T-helper 22 cell (primary cell): ENCODE measurements around the gene MBLAC1.
A peak's percentile ranks its signal among the peaks of the same experiment; 100 is the strongest.

ENCODE experiments used
- DNase-seq: peaks from one replicate; pipeline ENCODE4 v3.0.0-alpha.2; 2020; ENCODE audit warnings: low read depth

MBLAC1 gene

GRCh38 chr7:100171087-100171681, 44.4 kb downstream of the MBLAC1 start:
- DNase-seq, result peak; percentile 29

- no peak for DNase-seq
Observed at GRCh38 chr7:100171840-100172239, 45.1 kb downstream of the MBLAC1 start.

- no peak for DNase-seq
Observed at GRCh38 chr7:100173806-100174495, 47.2 kb downstream of the MBLAC1 start.

GRCh38 chr7:100174582-100174981, 47.8 kb downstream of the MBLAC1 start:
- DNase-seq, result no peak

- DNase-seq, result no peak
Observed at GRCh38 chr7:100175296-100175935, 48.6 kb downstream of the MBLAC1 start.

- DNase-seq, result no peak
Observed at GRCh38 chr7:100176096-100177044, 49.6 kb downstream of the MBLAC1 start.

GRCh38 chr7:100177045-100178001, 50.6 kb downstream of the MBLAC1 start, which contains the start of the genes GPC2 and STAG3:
TSS of gene GPC2 (minus strand) at chr7:100177381. CDS start at chr7:100177199, 182 bp downstream.
TSS of gene STAG3 (plus strand) at chr7:100177918. CDS start at chr7:100180557, 2,639 bp downstream.
- peak; percentile 92 for DNase-seq
